Spinal cord (tissue), 10 donors: ENCODE measurements around the gene TRIM71. TPM values are rescaled to one million over a fixed set of nuclear protein-coding genes. Genes with fewer than 3 reads are reported as not detected.
A peak's percentile ranks its signal among the peaks of the same experiment; 100 is the strongest.

Source experiments
- DNase-seq, 6 donors: peaks; one replicate each; pipeline versions ENCODE4 v3.0.0 to v3.0.0-alpha.2; 2013 to 2015; ENCODE audit warnings: low spot score in 6 of 6, low read depth in 4 of 6
- H3K27ac ChIP-seq: one replicate; pipeline ENCODE4 v1.5.1; 2013; ENCODE audit warnings: low read depth, low read length, control low read depth
- H3K27me3 ChIP-seq: one replicate; pipeline ENCODE4 v1.6.1; 2013; ENCODE audit warnings: low read length; ENCODE audit not compliant: control insufficient read depth, insufficient read depth
- H3K36me3 ChIP-seq: one replicate; pipeline ENCODE4 v1.6.1; 2013; ENCODE audit warnings: low read length; ENCODE audit not compliant: control insufficient read depth, insufficient read depth
- H3K4me1 ChIP-seq: one replicate; pipeline ENCODE4 v1.6.1; 2013; ENCODE audit warnings: low read length; ENCODE audit not compliant: control insufficient read depth, insufficient read depth
- H3K4me3 ChIP-seq: one replicate; pipeline ENCODE4 v1.5.1; 2013; ENCODE audit warnings: low read depth, low read length, control low read depth
- H3K9me3 ChIP-seq: one replicate; pipeline ENCODE4 v1.6.1; 2013; ENCODE audit warnings: low read length; ENCODE audit not compliant: control insufficient read depth, insufficient read depth
- WGBS: methylation state at CpG from one replicate; pipeline ENCODE4 v1.1.5; 2013; ENCODE audit warnings: missing lambda C conversion rate; ENCODE audit not compliant: insufficient coverage; 5-methylcytosine and 5-hydroxymethylcytosine counted together
- polyA plus RNA-seq, 2 donors: library from polyadenylated mRNA; unstranded; fragments of 120-200 nt; gene quantifications; one replicate each; pipeline ENCODE4 v1.2.1, GENCODE V29; 2013; ENCODE audit not compliant: insufficient read length in 2 of 2
- total RNA-seq, 2 donors: library from RNA; depleted of rRNA in 1 of 2; stranded (reverse); fragments of 120-200 nt in 1 of 2; fragments of >200 nt in 1 of 2; gene quantifications; one replicate each; pipeline versions ENCODE4 v1.2.3 to v1.2.4, GENCODE V29; 2013 to 2014
- donor health status: healthy.

The TRIM71 gene
- total and polyA plus RNA-seq, 4 donors: 1.6 to 1.8 (median 1.7) TPM

DNA sequence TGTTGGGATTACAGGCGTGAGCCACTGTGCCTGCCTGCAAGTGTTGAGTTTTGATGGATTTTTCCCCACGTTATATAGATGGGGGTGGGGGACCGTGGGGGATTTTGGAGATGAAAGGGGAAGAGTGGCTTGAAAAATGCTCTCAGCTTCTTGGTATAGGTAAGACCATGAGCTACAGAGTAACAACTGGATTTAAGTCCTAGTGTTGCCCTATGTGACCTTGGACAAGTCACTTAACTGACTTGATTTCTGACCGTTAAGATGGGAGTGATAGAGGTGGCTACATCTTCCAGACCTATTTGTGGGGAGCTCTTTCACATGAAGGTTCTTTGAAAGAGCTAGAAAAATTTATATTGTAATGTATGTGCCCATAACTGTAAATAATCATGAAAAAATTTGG is 13.3 kb downstream of the TRIM71 start:
- Histone ChIP-seq H3K27ac (no peak overlapping the region), H3K4me3 (no peak overlapping the region), H3K27me3 (peaks cover 11% of the 10 kb centered on the region), H3K4me1 (no peaks in the 10 kb centered on the region), H3K9me3 (no peaks in the 10 kb centered on the region), H3K36me3 (no peaks in the 10 kb centered on the region)
- DNase-seq: no peak
- 82% methylated on average over 3 of the region's 4 CpGs for whole genome bisulfite sequencing

DNA sequence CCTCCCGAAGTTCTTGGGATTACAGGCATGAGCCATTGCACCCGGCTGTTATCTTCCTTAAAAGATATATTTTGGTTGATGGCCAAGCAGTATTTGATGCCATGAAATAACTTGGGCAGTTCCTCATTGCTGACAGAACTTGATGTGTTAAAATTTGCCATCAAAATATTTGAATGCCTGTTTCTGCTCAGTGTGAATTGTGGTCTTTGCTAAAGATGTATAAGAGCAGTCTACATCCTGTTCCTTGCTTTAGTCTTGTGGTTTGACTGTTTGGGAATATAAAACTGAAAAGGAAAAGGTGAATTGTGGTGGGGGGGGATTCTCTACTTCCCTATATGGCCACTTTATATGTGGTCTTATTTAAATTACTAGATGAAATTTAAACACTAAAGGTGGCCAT is 14.0 kb downstream of the TRIM71 start:
- H3K36me3 ChIP-seq: no peaks in the 10 kb centered on the region
- no peak for DNase-seq
- WGBS: 79% methylated on average over 2 of the region's 2 CpGs

DNA sequence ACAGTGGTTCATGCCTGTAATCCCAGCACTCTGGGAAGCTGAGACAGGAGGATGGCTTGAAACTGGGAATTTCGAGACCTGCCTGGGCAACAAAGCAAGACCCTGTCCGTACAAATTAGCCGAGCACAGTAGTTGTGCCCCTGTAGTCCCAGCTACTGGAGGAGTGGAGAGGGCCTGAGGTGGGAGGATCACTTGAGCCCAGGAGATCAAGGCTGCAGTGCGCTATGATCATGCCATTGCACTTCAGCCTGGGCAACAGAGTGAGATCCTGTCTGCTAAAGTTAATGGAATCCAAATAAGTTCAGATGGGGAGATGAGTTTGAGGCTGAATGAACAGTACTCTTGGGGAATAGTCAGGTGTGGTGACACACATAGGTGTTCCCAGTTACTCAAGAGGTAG is 14.4 kb downstream of the TRIM71 start:
- 90% methylated on average over 4 of the region's 4 CpGs for WGBS
- no peaks in the 10 kb centered on the region for H3K9me3 ChIP-seq
- H3K4me3 ChIP-seq: no peak overlapping the region
- no peak for DNase-seq
- H3K27ac ChIP-seq: no peak overlapping the region
- peaks cover 11% of the 10 kb centered on the region for H3K27me3 ChIP-seq
- H3K4me1 ChIP-seq: no peaks in the 10 kb centered on the region
- no peaks in the 10 kb centered on the region for H3K36me3 ChIP-seq

More for the DNA sequence above, 14.0 kb downstream of the TRIM71 start:
- H3K27me3 ChIP-seq: peaks cover 11% of the 10 kb centered on the region
- H3K4me3 ChIP-seq: no peak overlapping the region
- H3K27ac ChIP-seq: no peak overlapping the region
- no peaks in the 10 kb centered on the region for H3K4me1 ChIP-seq
- H3K9me3 ChIP-seq: no peaks in the 10 kb centered on the region

DNA sequence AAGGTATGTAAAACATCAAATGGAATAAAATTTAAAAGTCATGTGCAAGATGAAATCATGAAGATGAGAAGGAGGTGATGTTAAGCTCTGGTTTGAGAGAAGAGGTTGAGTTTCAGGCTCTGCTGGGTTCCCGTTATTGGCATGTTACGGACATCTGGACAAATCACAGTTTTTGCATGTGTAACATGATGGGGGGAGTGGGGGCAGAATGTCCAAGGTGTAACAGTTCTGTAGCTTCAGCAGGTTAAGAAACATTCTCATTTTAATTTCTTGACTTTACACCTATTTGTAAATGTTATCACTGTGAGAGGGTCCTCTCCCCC is 17.2 kb downstream of the TRIM71 start:
- WGBS: 95% methylated on average over 2 of the region's 2 CpGs
- no peaks in the 10 kb centered on the region for H3K4me1 ChIP-seq
- DNase-seq: no peak
- no peaks in the 10 kb centered on the region for H3K9me3 ChIP-seq
- H3K4me3 ChIP-seq: no peak overlapping the region
- H3K27me3 ChIP-seq: peaks cover 11% of the 10 kb centered on the region
- no peak overlapping the region for H3K27ac ChIP-seq
- H3K36me3 ChIP-seq: no peaks in the 10 kb centered on the region

DNA sequence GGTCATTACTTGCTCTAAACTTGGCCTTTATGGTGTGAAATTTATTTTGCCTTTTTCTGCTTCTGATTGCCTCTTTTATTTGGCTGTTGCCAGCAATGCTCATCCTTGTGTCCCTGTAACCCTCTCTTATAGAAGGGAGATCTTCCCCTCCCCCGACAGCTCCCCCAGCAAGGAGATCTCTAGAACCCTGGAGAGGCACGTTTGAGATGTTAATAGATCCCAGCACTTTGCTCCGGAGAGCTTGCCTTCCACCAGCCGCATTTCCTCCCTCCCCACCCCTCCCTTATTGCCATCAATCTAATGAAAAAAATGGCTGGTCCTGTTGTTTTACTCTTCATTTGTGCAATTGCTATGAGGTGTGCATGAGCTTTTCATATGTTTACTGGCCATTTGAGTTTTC is 18.2 kb downstream of the TRIM71 start:
- Histone ChIP-seq H3K4me3 (no peak overlapping the region), H3K4me1 (no peaks in the 10 kb centered on the region), H3K27me3 (peaks cover 11% of the 10 kb centered on the region), H3K36me3 (no peaks in the 10 kb centered on the region), H3K9me3 (no peaks in the 10 kb centered on the region), H3K27ac (no peak overlapping the region)
- DNase-seq: no peak
- no CpG with 5 or more reads among the region's 4 CpGs for WGBS

DNA sequence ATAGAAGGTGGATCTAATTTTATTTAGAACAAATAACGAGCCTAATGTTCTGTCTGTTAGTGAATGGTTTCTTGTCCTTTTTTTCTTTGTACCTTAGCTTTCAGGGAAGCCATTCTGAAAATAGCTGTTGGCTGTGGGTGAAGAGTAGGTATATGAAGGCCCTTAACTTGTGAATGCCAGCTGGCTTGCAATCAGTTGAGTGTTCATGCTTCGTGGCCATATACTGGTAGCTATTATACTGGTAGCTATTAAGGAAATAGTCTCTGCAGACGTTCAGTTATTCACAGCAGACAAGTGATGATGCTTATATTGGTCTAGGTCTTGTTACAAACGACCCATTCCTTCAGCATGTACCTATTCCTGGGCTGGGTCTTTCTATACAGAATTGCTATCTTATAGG is 18.8 kb downstream of the TRIM71 start:
- Histone ChIP-seq H3K9me3 (no peaks in the 10 kb centered on the region), H3K4me3 (no peak overlapping the region), H3K36me3 (no peaks in the 10 kb centered on the region), H3K27me3 (peaks cover 11% of the 10 kb centered on the region), H3K4me1 (no peaks in the 10 kb centered on the region), H3K27ac (no peak overlapping the region)
- peak in 1 of 6 donors; percentile 35 for DNase-seq
- WGBS: 46% methylated on average over 2 of the region's 4 CpGs

DNA sequence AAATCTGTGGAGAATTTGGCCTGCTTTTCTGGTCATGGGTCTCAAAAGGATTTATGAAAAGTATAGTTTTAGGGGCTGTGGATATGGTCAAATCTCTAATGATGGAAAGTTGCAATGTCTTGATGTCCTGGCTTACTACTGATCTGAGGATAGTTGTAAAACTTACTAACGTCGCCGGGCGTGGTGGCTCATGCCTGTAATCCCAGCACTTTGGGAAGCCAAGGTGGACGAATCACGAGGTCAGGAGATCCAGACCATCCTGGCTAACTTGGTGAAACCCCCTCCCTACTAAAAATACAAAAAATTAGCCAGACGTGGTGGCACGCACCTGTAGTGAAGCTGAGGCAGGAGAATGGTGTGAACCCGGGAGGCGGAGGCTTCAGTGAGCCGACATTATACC is 19.6 kb downstream of the TRIM71 start:
- Histone ChIP-seq H3K36me3 (no peaks in the 10 kb centered on the region), H3K9me3 (no peaks in the 10 kb centered on the region), H3K27me3 (peaks cover 13% of the 10 kb centered on the region), H3K27ac (no peak overlapping the region), H3K4me1 (peaks cover 2% of the 10 kb centered on the region), H3K4me3 (no peak overlapping the region)
- WGBS: 81% methylated on average over 8 of the region's 11 CpGs
- no peak for DNase-seq

DNA sequence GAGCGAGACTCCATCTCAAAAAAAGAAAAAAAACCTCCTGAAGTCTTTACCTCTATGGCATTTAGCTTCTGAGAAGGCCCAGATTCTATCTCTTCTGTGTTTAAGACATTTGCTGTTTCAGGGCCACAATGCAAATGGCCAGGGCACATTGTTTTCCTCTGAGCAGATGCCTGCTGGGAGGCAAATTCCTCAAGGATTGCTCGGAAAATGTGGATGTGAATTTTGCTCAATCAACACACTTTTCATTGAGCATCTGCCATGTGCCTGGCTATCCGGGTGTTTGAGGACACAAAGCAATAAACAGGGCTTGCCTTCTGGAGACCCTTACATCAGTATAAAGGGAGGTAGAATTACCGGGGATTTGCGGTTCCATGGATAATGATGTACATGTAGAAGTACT is 20.0 kb downstream of the TRIM71 start:
- Histone ChIP-seq H3K4me3 (no peak overlapping the region), H3K36me3 (no peaks in the 10 kb centered on the region), H3K27me3 (peaks cover 13% of the 10 kb centered on the region), H3K27ac (no peak overlapping the region), H3K9me3 (no peaks in the 10 kb centered on the region), H3K4me1 (peaks cover 6% of the 10 kb centered on the region)
- WGBS: no CpG with 5 or more reads among the region's 5 CpGs
- no peak for DNase-seq

DNA sequence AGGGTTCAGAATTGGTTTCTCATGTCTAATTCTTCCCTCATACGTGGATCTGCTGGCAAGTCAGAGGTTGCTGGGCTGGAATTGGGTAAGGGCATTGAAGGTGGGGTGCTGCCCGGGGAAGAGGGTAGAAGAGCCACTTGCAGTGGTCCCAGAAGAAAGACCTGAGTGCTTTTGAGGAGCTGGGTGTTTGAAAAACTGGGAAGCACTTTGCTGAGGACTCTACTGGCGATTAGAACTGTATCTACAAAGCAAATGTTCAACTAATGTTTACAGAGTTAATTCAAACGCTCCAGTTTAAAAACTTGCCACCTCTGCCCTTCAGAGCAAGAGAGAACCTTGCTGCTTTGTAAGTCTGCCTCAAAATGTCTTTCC is 21.9 kb downstream of the TRIM71 start:
- no peak for DNase-seq
- 42% methylated on average over 3 of the region's 4 CpGs for WGBS
- no peaks in the 10 kb centered on the region for H3K9me3 ChIP-seq
- no peak overlapping the region for H3K27ac ChIP-seq
- H3K36me3 ChIP-seq: no peaks in the 10 kb centered on the region
- peaks cover 6% of the 10 kb centered on the region for H3K27me3 ChIP-seq
- peaks cover 15% of the 10 kb centered on the region for H3K4me1 ChIP-seq
- no peak overlapping the region for H3K4me3 ChIP-seq

DNA sequence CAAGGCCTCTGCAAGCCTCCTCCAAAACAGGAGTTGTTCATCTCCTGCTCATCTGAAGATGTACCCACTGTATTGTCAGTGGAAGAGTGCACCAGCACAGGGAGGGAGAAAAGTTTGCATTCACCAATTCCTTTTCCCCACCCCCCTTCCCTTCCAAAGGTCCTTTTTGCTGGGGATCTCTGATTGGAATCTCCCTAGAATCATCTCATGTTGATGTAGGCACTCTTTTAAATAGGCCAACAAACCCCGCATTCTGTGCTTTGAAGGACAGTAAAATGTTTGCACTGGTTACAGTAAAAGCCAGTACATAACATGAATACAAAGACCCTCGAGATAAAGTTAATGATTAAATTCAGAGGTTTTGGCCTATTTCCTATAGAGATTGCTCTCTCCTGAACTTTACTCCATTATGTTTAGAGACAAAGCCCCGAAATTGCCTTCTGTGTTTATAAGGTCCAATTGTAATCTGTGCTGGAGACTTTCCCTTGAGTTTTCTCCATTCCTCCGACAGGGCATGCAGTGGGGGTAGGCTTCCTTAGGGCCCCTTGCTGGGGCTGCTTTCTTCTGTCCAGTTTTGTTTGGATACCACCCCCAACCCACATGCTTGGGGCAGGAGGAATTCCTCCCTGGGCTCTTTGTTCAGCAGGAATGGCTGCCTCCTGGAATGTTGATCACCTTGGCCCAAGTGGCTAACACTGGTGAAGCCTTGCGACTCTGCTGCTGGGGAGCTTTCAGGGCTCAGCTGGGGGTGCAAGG is 22.5 kb downstream of the TRIM71 start:
- H3K4me1 ChIP-seq: peaks cover 15% of the 10 kb centered on the region
- no peak overlapping the region for H3K27ac ChIP-seq
- H3K9me3 ChIP-seq: no peaks in the 10 kb centered on the region
- H3K27me3 ChIP-seq: peaks cover 6% of the 10 kb centered on the region
- no peak for DNase-seq
- H3K4me3 ChIP-seq: no peak overlapping the region
- 83% methylated on average over 1 of the region's 5 CpGs for WGBS
- no peaks in the 10 kb centered on the region for H3K36me3 ChIP-seq
